Nephron (organoid): ENCODE data around the gene TMEM205.
A peak's percentile ranks its signal among the peaks of the same experiment; 100 is the strongest.

Source experiments
- H3K27ac Mint-ChIP-seq, 3 experiments: 2 replicates each; pipeline ENCODE4 v1.8.0; 2020; ENCODE audit warnings: mixed read lengths in 3 of 3, mild to moderate bottlenecking in 2 of 3, moderate library complexity in 1 of 3
- H3K27me3 Mint-ChIP-seq: 2 replicates; pipeline ENCODE4 v1.8.0; 2021; ENCODE audit warnings: low read depth, mild to moderate bottlenecking, moderate library complexity, mixed read lengths
- H3K36me3 Mint-ChIP-seq: 2 replicates; pipeline ENCODE4 v1.8.0; 2020; ENCODE audit warnings: low read depth, mixed read lengths
- H3K4me1 Mint-ChIP-seq: 2 replicates; pipeline ENCODE4 v1.8.0; 2020; ENCODE audit warnings: mixed read lengths
- H3K4me3 Mint-ChIP-seq, 3 experiments: 2 replicates each; pipeline ENCODE4 v1.8.0; 2020; ENCODE audit warnings: mild to moderate bottlenecking in 3 of 3, mixed read lengths in 3 of 3, moderate library complexity in 2 of 3
- H3K9me3 Mint-ChIP-seq: 2 replicates; pipeline ENCODE4 v1.8.0; 2020; ENCODE audit warnings: mixed read lengths
- TF ChIP-seq, protein P1 (sequence below), 3 experiments: fragments of 200-600 bp; sonication (generic); IDR thresholded peaks; one replicate each; pipeline ENCODE4 v1.5.0; 2021; ENCODE audit warnings: antibody characterized with exemption in 3 of 3; ENCODE audit not compliant: unreplicated experiment in 3 of 3

Gene TMEM205

DNA sequence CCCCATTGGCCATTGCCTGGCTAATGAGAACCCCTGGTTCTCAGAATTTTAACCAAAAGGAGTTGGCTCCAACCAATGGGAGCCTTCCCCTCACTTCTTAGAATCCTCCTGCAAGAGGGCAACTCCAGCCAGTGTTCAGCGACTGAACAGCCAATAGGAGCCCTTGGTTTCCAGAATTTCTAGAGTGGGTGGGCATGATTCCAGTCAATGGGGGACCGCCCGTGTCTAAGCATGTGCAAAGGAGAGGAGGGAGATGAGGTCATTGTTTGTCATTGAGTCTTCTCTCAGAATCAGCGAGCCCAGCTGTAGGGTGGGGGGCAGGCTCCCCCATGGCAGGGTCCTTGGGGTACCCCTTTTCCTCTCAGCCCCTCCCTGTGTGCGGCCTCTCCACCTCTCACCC, 18.9 kb upstream of the TMEM205 start:
- Mint-ChIP-seq H3K36me3 (peaks cover 10% of the 10 kb centered on the region), H3K27ac (no peak overlapping the region), H3K27me3 (peaks cover 11% of the 10 kb centered on the region)

DNA sequence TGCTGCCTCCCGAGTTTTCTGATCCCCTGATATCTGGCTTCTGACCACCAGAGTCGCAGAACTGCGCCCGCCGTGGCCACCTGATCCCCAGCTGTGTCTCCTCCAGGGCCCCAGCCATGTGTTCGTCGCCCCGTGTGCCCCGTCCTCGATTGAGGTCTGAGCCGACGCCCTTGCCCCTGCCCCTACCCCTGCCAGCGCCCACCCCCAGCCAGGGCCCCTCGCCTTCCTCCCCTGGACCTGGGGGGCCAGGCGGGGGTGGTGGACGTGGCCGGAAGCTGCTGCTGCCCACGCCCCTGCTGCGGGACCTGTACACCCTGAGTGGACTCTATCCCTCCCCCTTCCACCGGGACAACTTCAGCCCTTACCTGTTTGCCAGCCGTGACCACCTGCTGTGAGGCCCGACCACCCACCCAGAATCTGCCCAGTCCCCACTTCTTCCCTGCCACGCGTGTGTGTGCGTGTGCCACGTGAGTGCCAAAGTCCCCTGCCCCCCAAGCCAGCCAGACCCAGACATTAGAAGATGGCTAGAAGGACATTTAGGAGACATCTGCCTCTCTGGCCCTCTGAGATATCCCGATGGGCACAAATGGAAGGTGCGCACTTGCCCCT, 18.3 kb upstream of the TMEM205 start:
- peaks cover 12% of the 10 kb centered on the region for H3K27me3 Mint-ChIP-seq
- H3K4me3 Mint-ChIP-seq = no peak overlapping the region
- no peaks in the 10 kb centered on the region for H3K4me1 Mint-ChIP-seq
- no peak overlapping the region for H3K27ac Mint-ChIP-seq
- peaks cover 10% of the 10 kb centered on the region for H3K36me3 Mint-ChIP-seq
- H3K9me3 Mint-ChIP-seq = no peaks in the 10 kb centered on the region
- TF ChIP-seq, protein P1, sequence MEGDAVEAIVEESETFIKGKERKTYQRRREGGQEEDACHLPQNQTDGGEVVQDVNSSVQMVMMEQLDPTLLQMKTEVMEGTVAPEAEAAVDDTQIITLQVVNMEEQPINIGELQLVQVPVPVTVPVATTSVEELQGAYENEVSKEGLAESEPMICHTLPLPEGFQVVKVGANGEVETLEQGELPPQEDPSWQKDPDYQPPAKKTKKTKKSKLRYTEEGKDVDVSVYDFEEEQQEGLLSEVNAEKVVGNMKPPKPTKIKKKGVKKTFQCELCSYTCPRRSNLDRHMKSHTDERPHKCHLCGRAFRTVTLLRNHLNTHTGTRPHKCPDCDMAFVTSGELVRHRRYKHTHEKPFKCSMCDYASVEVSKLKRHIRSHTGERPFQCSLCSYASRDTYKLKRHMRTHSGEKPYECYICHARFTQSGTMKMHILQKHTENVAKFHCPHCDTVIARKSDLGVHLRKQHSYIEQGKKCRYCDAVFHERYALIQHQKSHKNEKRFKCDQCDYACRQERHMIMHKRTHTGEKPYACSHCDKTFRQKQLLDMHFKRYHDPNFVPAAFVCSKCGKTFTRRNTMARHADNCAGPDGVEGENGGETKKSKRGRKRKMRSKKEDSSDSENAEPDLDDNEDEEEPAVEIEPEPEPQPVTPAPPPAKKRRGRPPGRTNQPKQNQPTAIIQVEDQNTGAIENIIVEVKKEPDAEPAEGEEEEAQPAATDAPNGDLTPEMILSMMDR (IDR thresholded peaks at IDR 0.05; ENCODE audit: unreplicated experiment in 3 of 3) = no peak

More for the DNA sequence above, 18.9 kb upstream of the TMEM205 start:
- TF ChIP-seq, protein P1 (IDR thresholded peaks at IDR 0.05; ENCODE audit: unreplicated experiment in 3 of 3) = no peak
- H3K4me3 Mint-ChIP-seq = no peak overlapping the region
- H3K9me3 Mint-ChIP-seq = no peaks in the 10 kb centered on the region
- H3K4me1 Mint-ChIP-seq = no peaks in the 10 kb centered on the region

DNA sequence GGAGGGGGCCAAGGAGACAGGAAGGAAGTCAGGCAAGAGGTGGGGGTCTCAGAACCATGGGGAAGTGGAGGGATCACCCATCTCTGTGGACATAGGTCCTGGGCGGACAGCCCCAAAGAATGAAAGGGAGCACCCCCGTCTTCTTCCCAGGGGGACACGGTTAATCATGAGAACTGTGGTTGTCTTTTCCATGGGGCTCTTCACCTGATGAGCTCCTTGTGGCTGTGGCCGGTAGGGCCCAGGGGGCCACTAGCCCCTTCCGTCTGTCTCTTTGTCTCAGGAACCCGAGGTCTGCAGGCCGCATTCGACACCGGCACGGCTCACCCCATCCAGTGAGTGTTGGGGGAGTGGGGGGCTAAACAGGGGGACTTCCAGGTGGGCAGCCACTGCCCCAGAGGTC, 17.8 kb upstream of the TMEM205 start:
- H3K27ac Mint-ChIP-seq = no peak overlapping the region
- H3K4me3 Mint-ChIP-seq = no peak overlapping the region
- TF ChIP-seq, protein P1 (IDR thresholded peaks at IDR 0.05; ENCODE audit: unreplicated experiment in 3 of 3) = no peak
- H3K9me3 Mint-ChIP-seq = no peaks in the 10 kb centered on the region
- no peaks in the 10 kb centered on the region for H3K4me1 Mint-ChIP-seq
- peaks cover 17% of the 10 kb centered on the region for H3K27me3 Mint-ChIP-seq
- peaks cover 10% of the 10 kb centered on the region for H3K36me3 Mint-ChIP-seq

DNA sequence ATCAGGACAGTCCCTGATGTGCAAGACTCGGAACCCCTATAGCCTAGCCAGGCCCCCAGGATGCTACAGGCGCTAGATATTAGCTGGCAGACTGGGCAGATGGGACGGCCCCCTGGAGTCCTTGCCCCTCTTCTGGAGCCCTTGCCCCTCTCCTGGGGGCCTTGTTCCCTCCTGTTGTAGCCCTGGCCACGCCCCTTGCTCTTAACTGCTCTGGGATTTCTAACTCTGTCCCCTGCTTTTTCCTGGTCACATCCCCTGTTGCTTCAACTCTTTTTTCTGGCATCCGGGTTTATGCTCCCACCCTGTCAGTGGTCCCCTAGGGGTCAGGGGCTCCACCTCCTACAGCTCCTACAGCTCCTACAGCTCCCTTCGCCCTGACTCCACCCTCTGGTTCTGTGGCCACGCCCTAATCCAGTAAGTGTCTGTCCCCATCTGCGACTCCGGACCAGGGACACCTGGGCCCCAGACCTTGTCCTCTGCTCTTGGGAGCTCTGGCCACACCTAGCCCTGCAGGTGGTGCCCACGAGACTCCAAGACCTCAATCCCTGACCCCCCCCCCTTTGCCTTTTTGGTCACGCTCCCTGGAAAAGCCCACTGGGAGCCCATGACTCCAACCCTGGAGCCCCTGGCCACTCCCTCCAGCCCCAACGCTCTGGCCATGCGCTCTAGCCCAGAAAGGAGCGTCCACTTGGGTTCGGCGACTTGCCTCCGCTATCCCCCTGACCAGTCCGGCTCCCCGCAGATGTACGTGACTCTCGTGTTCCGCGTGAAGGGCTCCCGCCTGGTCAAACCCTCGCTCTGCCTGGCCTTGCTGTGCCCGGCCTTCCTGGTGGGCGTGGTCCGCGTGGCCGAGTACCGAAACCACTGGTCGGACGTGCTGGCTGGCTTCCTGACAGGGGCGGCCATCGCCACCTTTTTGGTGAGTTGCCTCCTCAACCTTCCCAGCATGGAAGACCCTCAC, 16.0 kb upstream of the TMEM205 start:
- no peaks in the 10 kb centered on the region for H3K4me1 Mint-ChIP-seq
- no peaks in the 10 kb centered on the region for H3K9me3 Mint-ChIP-seq
- H3K4me3 Mint-ChIP-seq = peak overlapping the region in 2 of 3 experiments; percentile 14 to 63
- peaks cover 10% of the 10 kb centered on the region for H3K36me3 Mint-ChIP-seq
- TF ChIP-seq, protein P1 (IDR thresholded peaks at IDR 0.05; ENCODE audit: unreplicated experiment in 3 of 3) = no peak
- H3K27me3 Mint-ChIP-seq = peaks cover 26% of the 10 kb centered on the region
- no peak overlapping the region for H3K27ac Mint-ChIP-seq

DNA sequence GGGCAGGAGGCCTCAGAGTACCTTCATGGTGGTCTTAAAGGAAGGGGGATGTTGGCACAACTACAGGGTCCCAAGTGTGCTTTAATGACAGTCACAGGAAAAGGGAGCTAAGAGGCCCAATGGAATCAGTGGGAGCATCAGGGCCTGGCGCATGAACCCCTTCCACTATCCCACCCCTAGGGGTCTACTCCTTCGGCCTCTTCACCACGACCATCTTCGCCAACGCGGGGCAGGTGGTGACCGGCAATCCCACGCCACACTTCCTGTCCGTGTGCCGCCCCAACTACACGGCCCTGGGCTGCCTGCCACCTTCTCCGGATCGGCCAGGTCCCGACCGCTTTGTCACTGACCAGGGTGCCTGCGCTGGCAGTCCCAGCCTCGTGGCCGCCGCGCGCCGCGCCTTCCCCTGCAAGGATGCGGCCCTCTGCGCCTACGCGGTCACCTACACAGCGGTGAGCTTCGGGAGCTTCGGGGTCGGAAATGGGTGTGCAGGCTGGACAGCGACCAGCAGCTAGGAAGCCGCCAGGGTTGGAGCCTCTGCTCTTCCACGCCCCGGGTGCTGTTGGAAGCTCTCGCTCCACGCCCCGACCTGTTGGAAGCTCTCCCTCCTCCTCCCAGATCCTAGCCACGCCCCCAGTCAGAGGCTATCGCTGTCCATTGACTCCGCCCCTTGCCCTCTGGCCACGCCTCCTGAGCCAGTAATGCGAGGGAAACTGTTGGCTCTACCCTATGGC, 15.1 kb upstream of the TMEM205 start:
- Mint-ChIP-seq H3K27me3 (peaks cover 30% of the 10 kb centered on the region), H3K27ac (no peak overlapping the region), H3K9me3 (no peaks in the 10 kb centered on the region), H3K36me3 (peaks cover 10% of the 10 kb centered on the region), H3K4me1 (peaks cover 5% of the 10 kb centered on the region), H3K4me3 (peak overlapping the region in 1 of 3 experiments; percentile 63)
- TF ChIP-seq, protein P1 (IDR thresholded peaks at IDR 0.05; ENCODE audit: unreplicated experiment in 3 of 3) = no peak
